LNCaP clone FGC (cell line): ENCODE measurements around the gene WDR87.

Experiments
- DNase-seq: peaks from one replicate; pipeline ENCODE4 v3.0.0-alpha.2; 2011; ENCODE audit warnings: low read depth
- H3K4me3 ChIP-seq: 2 replicates; pipeline ENCODE4 v1.5.1; 2011; ENCODE audit warnings: mild to moderate bottlenecking, low read depth, low read length, control low read depth
- TF ChIP-seq, protein P1 (sequence below): IDR thresholded peaks from 2 replicates; pipeline ENCODE4 v1.5.1; 2012; ENCODE audit warnings: mild to moderate bottlenecking; ENCODE audit not compliant: control insufficient read depth, insufficient read depth; ENCODE audit errors: extremely low read depth

Gene WDR87

DNA sequence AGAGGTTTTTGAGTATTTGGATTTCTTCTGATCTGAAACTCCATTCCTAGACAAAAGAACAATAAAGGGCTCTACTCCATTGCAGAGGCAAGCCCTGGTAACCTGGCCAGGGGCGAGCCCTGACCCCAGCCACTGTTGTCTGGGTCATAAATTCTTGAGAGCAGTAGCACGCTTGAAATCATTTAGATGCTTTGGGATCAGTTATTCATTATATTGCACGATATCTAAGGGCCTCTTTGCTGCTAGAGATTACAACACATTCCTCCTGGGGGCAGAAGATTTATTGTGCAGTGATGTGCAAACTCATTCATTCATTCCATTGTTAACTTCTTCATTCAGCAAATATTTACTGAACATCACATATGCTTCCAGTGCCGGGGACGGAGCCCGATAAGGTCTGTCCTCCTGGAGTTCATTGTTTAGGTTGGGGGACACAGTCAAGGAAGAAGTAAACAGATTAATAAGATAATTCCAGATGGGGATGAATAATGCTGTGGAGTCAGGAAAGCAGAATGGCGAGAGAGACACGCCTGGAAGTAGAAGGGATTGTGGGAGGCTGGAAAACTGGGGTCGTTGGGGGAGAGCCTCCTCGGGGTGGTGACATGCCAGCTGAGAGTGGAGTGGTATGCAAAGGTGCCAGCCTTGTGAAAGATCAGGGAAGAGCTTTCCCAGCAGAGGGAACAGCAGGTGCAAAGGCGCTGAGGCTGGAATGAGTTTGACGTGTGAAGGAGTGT lies 35.6 kb upstream of the WDR87 start:
- DNase-seq: peak; percentile 57
- TF ChIP-seq, protein P1, sequence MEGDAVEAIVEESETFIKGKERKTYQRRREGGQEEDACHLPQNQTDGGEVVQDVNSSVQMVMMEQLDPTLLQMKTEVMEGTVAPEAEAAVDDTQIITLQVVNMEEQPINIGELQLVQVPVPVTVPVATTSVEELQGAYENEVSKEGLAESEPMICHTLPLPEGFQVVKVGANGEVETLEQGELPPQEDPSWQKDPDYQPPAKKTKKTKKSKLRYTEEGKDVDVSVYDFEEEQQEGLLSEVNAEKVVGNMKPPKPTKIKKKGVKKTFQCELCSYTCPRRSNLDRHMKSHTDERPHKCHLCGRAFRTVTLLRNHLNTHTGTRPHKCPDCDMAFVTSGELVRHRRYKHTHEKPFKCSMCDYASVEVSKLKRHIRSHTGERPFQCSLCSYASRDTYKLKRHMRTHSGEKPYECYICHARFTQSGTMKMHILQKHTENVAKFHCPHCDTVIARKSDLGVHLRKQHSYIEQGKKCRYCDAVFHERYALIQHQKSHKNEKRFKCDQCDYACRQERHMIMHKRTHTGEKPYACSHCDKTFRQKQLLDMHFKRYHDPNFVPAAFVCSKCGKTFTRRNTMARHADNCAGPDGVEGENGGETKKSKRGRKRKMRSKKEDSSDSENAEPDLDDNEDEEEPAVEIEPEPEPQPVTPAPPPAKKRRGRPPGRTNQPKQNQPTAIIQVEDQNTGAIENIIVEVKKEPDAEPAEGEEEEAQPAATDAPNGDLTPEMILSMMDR: no peak

DNA sequence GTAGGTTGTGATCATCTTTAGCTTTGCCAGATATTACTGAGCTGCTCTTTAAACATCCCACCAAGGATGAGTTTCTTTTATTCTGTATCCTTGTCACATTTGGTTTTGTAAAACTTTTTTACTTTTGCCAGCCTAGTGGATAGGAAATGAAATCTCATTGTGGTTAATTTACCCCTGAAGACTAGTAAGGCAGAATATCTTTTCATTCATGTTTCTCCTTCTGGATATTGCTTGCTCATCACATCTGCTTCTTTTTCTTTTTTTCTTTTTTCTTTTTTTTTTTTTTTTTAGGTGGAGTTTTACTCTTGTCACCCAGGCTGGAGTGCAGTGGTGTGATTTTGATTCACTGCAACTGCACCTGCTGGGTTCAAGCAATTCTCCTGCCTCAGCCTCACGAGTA lies 32.0 kb upstream of the WDR87 start:
- no peak for DNase-seq
- no peak overlapping the region for H3K4me3 ChIP-seq

More for the DNA sequence above, 35.6 kb upstream of the WDR87 start:
- H3K4me3 ChIP-seq: no peak overlapping the region

DNA sequence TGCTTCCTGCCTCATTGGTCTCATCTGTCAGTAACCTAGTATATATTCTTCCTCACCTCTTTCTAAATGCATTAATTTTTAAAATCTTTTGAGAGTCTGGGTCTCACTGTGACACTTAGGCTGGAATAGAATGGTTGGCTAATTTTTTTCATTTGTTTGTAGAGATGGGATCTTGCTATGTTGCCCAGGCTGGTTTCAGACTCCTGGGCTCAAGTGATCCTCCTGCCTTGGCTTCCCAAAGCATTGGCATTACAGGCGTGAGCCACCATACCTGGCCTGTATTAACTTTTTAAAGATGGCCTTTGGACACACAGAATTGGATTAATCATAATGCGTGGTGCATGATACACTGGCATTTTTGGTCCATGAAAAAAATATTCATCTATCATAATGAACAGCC lies 30.5 kb upstream of the WDR87 start:
- DNase-seq: no peak
- no peak overlapping the region for H3K4me3 ChIP-seq
- TF ChIP-seq, protein P1: no peak

More for the DNA sequence above, 32.0 kb upstream of the WDR87 start:
- TF ChIP-seq, protein P1: no peak

DNA sequence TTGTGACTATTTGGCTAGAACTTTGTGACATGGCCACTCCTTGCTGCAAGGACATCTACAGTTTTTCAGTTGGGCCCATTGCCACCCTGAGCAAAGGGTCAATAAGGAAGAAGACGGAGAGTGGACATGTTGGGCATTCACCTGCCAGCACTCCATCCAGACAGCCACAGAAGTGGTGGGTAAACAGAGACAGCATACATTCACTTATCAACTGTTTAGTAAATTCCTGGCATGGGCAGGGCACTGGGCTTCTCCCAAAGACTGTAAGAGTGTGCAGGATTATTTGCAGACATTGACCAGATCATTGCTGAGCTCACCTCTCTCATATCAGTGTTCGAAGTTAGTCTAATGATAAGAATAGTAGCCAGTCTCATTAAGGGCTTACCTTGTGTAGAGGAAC lies 29.8 kb upstream of the WDR87 start:
- H3K4me3 ChIP-seq: no peak overlapping the region
- TF ChIP-seq, protein P1: no peak
- peak; percentile 85 for DNase-seq

DNA sequence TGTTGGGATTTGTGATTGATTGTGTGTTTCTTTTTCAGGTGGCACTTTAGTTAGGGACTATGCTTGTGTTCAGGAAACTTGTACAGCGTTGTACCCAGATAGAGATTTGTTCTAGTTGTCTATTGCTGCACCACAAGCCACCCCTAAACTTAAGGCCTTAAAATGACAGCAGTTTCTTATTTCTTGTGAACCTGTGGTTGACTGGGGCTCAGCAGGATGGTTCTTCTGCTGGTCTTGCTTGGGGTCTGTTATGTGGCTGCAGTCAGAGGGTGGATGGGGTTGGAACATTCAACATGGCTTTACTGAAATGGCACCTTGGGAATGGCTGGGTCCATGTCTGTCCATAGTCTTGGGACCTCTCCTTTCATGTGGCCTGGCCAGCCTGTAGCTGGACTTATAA lies 28.9 kb upstream of the WDR87 start:
- no peak for DNase-seq
- H3K4me3 ChIP-seq: no peak overlapping the region
- TF ChIP-seq, protein P1: no peak

DNA sequence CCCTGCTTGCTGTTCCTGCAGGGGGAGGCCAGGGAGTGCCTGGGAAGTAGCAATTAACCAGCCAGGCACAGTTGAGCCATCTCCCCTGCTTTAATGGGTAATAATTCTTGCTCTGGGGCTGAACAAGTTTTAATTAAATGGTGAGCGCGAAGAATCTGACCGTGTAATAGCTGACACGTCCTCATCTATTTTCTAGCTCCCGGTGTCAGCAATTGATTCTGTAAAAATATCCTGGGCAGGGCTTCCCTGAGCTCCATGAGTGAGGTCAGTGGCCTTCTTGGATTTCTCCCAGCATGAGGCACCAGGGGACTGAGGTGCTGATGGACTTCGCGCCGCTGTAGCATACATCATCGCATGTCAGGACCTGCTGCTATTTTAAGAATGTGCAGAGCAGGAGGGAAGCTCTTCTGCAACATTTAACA lies 27.6 kb upstream of the WDR87 start:
- H3K4me3 ChIP-seq: no peak overlapping the region
- TF ChIP-seq, protein P1: no peak
- DNase-seq: no peak
